GM13977 (cell line): Measurements from ENCODE around the gene CHST11.

Experiments used
- DNase-seq: peaks from one replicate; pipeline ENCODE4 v3.0.0; 2012; ENCODE audit warnings: low spot score
- in situ Hi-C: fragments of 300-500 bp; cut with MboI; formaldehyde crosslinking; loops from one replicate; pipeline ENCODE4 v1.12.0; 2022; ENCODE audit warnings: low sequenced_read_pairs, low pct_unique_long_range_greater_than_20kb, mixed read lengths, inconsistent platforms; ENCODE audit not compliant: unreplicated experiment
- TF ChIP-seq, protein P1 (sequence below): IDR thresholded peaks from 2 replicates; pipeline ENCODE4 v1.5.1; 2012; ENCODE audit warnings: mild to moderate bottlenecking, control low read depth; ENCODE audit not compliant: insufficient read depth; ENCODE audit errors: extremely low read depth, missing control alignments

Gene CHST11

DNA sequence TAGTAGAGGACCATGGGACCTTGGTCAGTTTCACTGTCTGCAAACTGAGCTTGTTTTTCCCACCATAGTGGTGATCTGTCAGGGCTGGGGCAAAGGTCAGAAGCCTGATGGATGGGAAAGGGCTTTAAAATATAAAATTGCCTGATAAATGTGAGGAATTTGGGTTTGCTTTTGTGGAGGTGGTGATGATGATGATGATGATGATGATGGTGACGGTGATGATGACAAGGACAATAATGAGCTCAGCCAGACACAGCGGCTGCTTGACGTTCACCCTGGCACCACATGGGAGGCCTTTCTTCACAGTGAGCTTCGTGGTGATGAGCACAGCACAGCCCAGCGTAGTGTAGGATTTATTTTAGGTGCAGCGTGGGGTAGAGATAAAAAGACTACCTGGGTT is 257.6 kb downstream of the CHST11 start:
- TF ChIP-seq, protein P1, sequence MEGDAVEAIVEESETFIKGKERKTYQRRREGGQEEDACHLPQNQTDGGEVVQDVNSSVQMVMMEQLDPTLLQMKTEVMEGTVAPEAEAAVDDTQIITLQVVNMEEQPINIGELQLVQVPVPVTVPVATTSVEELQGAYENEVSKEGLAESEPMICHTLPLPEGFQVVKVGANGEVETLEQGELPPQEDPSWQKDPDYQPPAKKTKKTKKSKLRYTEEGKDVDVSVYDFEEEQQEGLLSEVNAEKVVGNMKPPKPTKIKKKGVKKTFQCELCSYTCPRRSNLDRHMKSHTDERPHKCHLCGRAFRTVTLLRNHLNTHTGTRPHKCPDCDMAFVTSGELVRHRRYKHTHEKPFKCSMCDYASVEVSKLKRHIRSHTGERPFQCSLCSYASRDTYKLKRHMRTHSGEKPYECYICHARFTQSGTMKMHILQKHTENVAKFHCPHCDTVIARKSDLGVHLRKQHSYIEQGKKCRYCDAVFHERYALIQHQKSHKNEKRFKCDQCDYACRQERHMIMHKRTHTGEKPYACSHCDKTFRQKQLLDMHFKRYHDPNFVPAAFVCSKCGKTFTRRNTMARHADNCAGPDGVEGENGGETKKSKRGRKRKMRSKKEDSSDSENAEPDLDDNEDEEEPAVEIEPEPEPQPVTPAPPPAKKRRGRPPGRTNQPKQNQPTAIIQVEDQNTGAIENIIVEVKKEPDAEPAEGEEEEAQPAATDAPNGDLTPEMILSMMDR, result no peak
- in situ Hi-C loops, result no loop called here
- no peak for DNase-seq

GRCh38 chr12:104716172-104716571 is 259.4 kb downstream of the CHST11 start:
- in situ Hi-C loops, result no loop called here
- TF ChIP-seq, protein P1, result no peak
- DNase-seq, result no peak

GRCh38 chr12:104718304-104718929 is 261.7 kb downstream of the CHST11 start:
- in situ Hi-C loops, result no loop called here
- TF ChIP-seq, protein P1, result no peak
- DNase-seq, result no peak

DNA sequence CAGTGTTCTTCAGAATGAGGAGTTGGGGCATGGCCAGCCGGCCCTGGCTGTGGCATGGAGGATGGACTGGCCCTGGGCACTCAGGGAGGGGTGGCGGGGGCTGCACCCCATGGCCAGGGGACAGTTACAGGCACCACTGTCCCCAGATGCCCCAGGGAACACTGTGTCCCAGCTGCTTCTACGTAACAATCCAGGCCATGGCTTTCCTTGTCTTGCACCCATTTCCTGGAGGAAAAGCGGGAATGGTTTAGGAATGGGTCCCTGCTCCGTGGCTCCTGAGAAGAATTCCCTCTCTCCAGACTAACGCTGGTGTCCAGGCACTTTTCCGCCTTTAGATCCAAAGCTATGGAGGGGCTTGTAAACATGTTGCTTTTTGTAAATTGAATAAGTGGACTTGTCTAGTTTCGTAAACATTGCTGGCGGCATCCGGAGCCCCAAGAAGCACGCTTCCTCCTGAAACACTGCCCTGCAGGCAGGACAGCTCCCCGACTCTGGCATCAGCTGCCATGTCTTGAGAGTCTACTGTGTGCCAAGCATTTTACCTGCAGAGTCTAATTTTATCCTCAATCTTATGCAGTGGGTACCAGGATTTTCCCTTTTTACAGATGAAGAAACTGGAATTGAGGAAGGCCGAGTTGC is 263.1 kb downstream of the CHST11 start:
- DNase-seq, result no peak
- in situ Hi-C loops, result no loop called here
- TF ChIP-seq, protein P1, result no peak

DNA sequence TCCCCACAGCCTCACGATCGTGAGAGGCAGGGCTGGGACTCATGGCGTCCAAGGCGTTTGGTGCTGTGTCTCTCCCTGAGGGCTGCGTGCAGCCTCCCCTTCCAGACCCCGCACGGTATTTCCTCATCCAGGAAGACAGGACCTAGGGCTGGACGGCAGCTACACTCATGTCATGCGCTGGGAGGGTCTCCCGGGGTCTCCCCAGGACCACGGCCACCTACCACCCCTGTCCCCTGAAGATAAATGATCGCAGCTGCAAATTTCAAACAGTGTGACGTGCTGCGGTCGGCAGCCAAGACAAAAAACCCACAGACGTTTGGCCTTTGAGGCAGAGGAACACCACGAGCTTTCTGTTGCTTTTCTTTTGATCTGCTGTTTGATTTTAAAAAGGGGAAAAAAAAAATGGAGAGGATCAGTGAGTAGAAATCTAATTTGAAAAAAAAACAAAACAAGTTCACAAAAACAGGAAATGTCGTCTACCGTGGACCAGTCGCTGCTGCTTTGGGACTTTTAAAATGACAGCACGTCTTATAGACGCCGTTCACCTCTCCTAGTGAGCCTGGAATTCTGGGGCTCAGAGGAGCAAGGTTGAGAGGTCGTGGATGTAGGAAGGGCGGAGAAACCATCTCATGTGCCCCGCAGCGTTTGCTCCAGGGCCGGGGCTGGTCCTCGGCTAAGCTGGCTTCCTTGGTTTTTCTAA is 263.7 kb downstream of the CHST11 start:
- TF ChIP-seq, protein P1, result no peak
- peak; percentile 60 for DNase-seq
- in situ Hi-C loops, result no loop called here

DNA sequence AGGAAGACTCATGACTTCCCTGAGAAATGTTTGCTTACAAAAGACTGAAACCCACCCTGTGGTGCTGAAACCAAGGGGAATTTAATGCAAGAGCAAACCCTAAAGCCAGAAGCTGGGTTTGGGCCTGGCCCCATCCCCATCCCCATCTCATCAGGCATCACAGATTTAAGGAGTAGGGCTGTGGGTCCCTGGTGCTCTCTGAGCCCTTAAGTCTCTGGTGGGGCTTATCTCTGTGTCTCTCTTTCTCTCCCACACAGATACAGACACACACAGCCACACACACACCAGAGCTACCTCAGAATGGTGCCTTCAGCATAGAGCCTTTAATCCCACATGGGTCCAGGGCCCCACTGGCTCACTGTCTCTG is 264.3 kb downstream of the CHST11 start:
- in situ Hi-C loops, result no loop called here
- TF ChIP-seq, protein P1, result no peak
- DNase-seq, result no peak
